ENCODE data around the gene TMX3.

DNA sequence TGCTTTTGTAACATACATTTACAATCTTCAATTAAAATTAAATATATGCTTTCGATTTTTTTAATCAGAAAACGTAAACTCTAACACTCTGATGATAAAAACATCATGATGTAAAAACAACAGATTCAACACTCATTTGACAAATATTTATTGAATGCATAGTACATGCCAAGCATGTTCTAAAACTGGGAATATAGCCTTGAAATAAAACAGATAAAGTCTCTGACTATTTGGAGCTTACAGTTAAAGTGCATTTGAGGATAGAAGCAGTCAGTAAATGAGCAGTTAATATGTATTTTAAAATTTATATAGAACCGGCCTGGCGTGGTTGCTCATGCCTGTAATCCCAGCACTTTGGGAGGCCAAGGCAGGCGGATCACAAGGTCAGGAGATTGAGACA lies 47.8 kb downstream of the TMX3 start:
- TF ChIP-seq, protein P1, sequence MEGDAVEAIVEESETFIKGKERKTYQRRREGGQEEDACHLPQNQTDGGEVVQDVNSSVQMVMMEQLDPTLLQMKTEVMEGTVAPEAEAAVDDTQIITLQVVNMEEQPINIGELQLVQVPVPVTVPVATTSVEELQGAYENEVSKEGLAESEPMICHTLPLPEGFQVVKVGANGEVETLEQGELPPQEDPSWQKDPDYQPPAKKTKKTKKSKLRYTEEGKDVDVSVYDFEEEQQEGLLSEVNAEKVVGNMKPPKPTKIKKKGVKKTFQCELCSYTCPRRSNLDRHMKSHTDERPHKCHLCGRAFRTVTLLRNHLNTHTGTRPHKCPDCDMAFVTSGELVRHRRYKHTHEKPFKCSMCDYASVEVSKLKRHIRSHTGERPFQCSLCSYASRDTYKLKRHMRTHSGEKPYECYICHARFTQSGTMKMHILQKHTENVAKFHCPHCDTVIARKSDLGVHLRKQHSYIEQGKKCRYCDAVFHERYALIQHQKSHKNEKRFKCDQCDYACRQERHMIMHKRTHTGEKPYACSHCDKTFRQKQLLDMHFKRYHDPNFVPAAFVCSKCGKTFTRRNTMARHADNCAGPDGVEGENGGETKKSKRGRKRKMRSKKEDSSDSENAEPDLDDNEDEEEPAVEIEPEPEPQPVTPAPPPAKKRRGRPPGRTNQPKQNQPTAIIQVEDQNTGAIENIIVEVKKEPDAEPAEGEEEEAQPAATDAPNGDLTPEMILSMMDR (IDR thresholded peaks at IDR 0.05; ENCODE audit: low read length), result no peak
- TF ChIP-seq EZH2 (IDR thresholded peaks at IDR 0.05; ENCODE audit: borderline replicate concordance, low read length), result no peak

All from OCI-LY1 (cell line).